GM12892 (cell line): Measurements from ENCODE around the gene DAB2IP.

Experiments used
- POLR2A ChIP-seq: IDR thresholded peaks from 2 replicates; pipeline ENCODE4 v1.6.1; 2011; ENCODE audit warnings: low read depth, low read length, control low read depth
- POLR2AphosphoS5 ChIP-seq: IDR thresholded peaks from 2 replicates; pipeline ENCODE4 v1.6.1; 2011; ENCODE audit warnings: low read depth, low read length, control low read depth
- TAF1 ChIP-seq: IDR thresholded peaks from 2 replicates; pipeline ENCODE4 v1.6.1; 2011; ENCODE audit warnings: low read depth, mild to moderate bottlenecking, control low read depth, low read length, borderline replicate concordance

GRCh38 chr9:121711281-121711680, 59.8 kb downstream of the DAB2IP start:
- TF ChIP-seq TAF1: no peak
- no peak for TF ChIP-seq POLR2AphosphoS5
- TF ChIP-seq POLR2A: no peak
